HG02981 (cell line): Measurements from ENCODE around the gene MRPS15.
A peak's percentile ranks its signal among the peaks of the same experiment; 100 is the strongest.
"Not testable (repeated sequence)": the region's sequence is repeated elsewhere in the genome, so short reads cannot be mapped to it uniquely, and the experiment has no call there.

Experiments
- ATAC-seq: cut with Tn5 transposase; IDR thresholded peaks from one replicate; pipeline ENCODE4 v1.9.1; 2021; ENCODE audit warnings: mild to moderate bottlenecking, moderate library complexity; ENCODE audit not compliant: unreplicated experiment

Gene MRPS15

GRCh38 chr1:36484099-36484498 lies 19.9 kb upstream of the MRPS15 start:
- ATAC-seq: no peak

GRCh38 chr1:36482724-36483388 lies 18.7 kb upstream of the MRPS15 start, which contains the start of gene CSF3R:
Gene CSF3R, minus strand, starts transcription at chr1:36482913. Its CDS starts 3,417 bp downstream, at chr1:36479496.
- no peak for ATAC-seq

GRCh38 chr1:36481771-36482723 lies 17.9 kb upstream of the MRPS15 start:
- ATAC-seq: no peak

- no peak for ATAC-seq
Observed at GRCh38 chr1:36481091-36481490, 16.9 kb upstream of the MRPS15 start.

GRCh38 chr1:36480161-36480560 lies 16.0 kb upstream of the MRPS15 start:
- no peak for ATAC-seq

- ATAC-seq: no peak
Observed at GRCh38 chr1:36479505-36480051, 15.4 kb upstream of the MRPS15 start.

- not testable (repeated sequence) for ATAC-seq
Observed at GRCh38 chr1:36477615-36478014, 13.4 kb upstream of the MRPS15 start.

- ATAC-seq: no peak
Observed at GRCh38 chr1:36476945-36477344, 12.8 kb upstream of the MRPS15 start.

- ATAC-seq: no peak
Observed at GRCh38 chr1:36475910-36476604, 11.9 kb upstream of the MRPS15 start.

GRCh38 chr1:36475341-36475740 lies 11.2 kb upstream of the MRPS15 start:
- ATAC-seq: no peak

GRCh38 chr1:36472656-36473055 lies 8.5 kb upstream of the MRPS15 start:
- no peak for ATAC-seq

GRCh38 chr1:36471830-36472641 lies 7.9 kb upstream of the MRPS15 start:
- ATAC-seq: no peak

- no peak for ATAC-seq
Observed at GRCh38 chr1:36469163-36469562, 5.0 kb upstream of the MRPS15 start.

- ATAC-seq: no peak
Observed at GRCh38 chr1:36467700-36468455, 3.7 kb upstream of the MRPS15 start.

GRCh38 chr1:36467027-36467410 lies 2.8 kb upstream of the MRPS15 start:
- no peak for ATAC-seq

- ATAC-seq: no peak
Observed at GRCh38 chr1:36466370-36467026, 2.3 kb upstream of the MRPS15 start.

- ATAC-seq: no peak
Observed at GRCh38 chr1:36465731-36466369, 1.7 kb upstream of the MRPS15 start.

GRCh38 chr1:36464605-36465393 lies 615 bp upstream of the MRPS15 start:
- peak; percentile 10 for ATAC-seq
